Midbrain (tissue), 1 donor: Measurements from ENCODE around the gene ZNF630.
A peak's percentile ranks its signal among the peaks of the same experiment; 100 is the strongest.
"Not testable (repeated sequence)": the region's sequence is repeated elsewhere in the genome, so short reads cannot be mapped to it uniquely, and the experiment has no call there.

Experiments
- DNase-seq: peaks from one replicate; lab custom pipeline; 2025; lab: John Stamatoyannopoulos, UW

The ZNF630 gene

DNA sequence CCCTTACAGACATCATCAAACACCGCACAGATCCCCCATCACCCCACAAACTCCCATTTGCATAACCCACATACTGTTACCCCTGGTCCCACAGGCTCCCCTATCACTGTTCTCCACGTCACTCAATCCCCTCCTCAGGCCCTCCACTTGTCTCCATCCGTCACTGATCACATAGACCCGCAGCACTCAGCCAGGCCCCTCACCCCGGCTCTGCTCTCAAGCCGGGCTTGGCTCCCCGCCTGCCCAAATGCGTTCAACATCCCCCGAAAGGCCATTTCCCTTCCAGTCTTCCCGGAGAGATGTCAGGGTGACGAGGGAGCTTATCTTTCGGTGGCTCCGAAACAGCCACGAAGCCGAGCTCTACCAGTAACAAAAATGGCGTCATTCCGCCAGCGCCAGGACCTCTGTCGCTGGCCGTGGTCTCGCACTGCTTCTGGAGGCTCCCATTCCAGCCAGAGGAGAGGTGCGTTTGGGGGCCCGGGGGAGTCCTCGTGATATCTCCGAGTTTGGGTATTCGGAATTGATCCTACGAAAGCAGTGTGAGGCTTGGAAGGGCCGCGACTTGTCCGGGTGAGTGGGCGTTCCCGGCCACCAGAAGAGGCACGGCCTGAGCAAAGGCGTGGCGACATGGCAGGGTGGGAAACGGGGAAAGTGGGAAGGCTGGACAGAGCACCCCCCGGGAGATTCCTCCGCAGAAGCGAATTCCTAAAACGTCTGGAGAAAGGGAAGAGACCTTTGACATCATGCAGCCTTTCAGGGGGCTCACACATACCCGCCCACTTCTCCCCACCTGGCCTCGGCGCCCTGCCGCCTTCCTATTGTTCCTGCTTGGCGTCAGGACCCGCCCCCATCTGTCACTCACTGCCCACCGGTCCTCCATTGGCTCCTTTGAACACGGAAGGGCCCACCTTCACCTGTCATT is at the start of gene ZNF630:
Gene ZNF630, minus strand, starts transcription at position 577 of the 922 bp plus-strand sequence. CDS start 4,754 bp downstream, outside the sequence.
- peak; percentile 34 for DNase-seq

DNA sequence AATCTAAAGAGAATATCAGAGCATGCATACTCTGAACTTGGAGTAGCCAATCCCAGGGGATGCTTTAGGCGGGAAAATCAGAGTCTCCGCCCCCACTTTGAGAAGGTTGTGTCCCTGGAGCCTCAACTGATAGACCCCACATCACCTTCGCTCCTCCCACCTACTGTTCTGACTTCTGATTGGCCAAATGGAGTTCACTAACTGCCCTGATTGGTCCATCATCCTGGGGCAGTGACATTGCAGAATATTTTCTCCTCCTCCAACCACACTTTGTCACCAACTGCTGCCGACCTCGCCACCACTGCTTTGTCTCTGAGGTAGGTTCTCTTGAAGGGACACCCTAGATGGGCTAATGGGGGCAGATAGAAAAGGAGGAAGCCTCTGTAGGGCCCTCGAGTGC is 36.3 kb upstream of the ZNF630 start:
- DNase-seq = no peak

DNA sequence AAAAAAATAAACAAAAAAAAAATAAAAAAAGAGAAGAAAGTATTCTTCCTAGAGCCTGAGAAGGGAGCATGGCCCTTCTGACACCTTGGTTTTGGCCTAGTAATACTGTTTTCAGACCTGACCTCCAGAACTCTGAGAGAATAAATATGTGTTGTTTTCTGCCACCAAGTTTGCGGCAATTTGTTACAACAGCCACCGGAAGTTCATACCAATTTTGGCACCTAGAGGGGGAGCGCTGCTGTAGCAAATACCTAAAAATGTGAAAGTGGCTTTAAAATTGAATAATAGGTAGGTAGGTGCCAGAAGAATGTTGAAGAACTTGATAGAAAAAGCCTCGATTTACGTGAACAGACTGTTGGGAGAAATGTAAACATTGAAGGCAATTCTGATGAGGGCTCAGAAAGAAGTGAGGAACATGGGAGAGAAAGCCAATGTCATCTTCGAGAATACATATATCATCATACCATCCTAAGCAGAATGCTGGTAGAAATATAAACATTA is 31.5 kb upstream of the ZNF630 start:
- DNase-seq = no peak

DNA sequence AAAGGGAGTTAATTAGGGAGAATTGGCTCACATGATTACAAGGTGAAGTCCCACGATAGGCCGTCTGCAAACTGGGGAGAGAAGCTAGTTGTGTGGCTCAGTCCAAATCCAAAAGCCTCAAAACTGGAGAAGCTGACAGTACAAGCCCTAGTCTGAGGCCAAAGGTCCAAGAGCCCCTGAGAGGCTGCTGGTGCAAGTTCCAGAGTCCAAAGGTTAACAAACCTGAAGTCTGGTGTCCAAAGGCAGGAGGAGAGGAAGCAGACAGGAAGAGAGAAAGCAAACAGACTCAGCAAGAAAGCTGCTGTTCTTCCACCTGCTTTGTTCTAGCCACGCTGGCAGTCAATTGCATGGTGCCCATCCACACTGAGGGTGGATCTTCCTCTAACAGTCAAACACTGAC is 30.0 kb upstream of the ZNF630 start:
- DNase-seq = no peak

DNA sequence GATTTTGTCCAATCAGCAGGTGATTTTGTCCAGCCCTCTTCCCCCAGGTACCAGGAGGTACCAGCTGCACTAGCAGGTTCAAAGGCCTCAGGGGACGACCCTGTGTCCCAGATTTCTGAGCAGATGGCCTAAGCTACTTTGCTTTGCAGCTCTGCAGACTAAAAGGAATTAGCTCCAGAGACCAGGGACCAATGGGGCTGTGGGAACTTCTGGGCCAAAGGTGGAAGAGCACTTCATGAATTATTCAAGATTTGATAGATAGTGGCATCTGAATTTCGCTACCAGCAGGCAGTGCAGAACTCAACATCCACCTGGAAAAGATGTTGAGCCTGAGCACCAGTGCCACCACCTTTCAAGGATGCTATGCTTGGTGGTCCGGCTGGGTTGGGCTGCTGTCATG is 21.1 kb upstream of the ZNF630 start:
- DNase-seq = not testable (repeated sequence)

DNA sequence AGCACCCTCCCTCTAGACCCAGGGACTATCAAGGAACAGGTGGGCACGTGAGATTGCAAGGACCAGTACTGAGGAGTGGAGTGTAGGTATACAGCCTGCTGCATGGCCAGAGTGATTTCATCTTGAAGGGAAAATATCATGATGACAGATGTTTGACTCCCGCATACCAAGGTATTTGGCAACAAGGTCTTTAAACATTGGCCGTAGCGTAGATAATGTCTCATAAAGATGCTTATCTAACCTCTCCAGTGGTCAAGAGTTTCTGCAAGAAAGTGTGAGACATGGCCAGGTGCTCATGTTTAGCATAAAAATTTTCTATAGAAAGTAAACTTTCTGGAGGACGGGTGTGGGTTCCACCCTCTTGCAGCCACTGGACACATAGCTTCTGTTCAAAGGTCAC is 18.7 kb upstream of the ZNF630 start:
- no peak for DNase-seq

DNA sequence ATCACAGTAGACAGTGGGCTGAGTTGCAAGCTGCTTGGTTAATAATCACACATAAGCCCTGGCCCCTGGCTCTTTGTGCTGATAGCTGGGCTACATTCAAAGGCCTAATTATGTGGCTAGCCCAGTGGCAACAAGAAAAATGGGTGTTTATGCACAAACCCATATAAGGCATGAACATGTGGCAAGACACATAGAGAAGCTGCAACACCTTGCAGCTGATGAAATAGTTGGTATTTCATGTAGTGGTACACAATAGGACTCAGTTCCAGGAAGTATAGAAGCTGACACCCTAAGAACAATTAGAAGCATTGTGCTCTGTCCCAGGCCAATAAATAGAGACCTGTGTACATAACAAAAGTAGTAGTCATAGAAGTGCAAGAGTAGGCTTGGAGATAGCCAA is 14.6 kb upstream of the ZNF630 start:
- no peak for DNase-seq

DNA sequence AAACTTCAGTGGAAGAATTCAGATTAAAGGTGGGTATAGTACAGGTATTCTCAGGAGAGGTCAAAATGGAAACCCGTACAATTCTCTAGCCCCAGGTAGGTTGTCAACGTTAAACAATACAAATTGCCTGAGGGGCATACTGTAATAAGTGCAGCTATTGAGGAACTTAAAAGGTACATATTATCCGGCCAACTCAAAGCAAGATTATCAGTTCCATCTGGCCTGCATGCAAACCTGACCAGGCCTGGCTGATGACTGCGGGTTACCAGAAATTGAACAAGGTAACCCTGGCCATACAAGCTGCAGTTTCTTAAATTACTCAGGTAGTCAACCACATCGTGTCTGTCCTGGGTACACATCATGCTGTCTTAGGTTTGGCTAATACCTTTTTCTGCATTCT is 12.3 kb upstream of the ZNF630 start:
- DNase-seq = no peak

DNA sequence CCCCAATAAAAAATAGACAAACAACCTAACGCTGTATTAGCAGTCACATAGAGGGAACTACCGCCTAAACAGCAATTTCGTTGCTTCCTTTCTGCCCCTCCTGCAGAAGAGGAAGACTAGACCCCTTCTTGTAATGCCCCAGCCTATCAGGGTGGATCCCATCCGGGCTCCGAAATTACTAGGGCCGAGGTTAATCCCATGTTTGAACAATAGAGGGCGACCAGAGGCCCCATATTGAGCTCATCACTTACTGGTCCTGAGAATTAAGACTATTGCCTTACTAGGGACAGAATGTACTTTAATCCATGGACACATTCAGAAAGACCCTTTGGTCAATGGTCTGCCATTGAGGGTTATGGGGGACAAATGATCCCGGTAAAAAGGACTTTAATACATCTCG is 11.8 kb upstream of the ZNF630 start:
- DNase-seq = peak; percentile 11

DNA sequence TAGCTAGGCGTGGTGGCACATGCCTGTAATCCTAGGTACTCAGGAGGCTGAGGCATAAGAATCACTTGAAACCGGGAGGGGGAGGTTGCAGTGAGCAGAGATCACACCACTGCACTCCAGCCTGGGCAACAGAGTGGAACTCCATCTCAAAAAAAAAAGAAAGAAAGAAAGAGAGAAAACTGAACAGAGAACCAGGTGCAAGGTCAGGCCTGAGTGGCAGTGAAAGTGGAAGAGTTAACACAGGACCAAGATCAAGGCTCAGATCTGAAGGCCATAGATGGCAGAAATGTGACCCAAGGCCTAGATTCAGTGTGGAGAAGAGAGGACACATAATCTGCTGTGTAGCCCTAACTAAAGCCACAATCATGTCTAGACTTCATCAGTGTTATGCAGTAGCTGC is 4.9 kb upstream of the ZNF630 start:
- no peak for DNase-seq

DNA sequence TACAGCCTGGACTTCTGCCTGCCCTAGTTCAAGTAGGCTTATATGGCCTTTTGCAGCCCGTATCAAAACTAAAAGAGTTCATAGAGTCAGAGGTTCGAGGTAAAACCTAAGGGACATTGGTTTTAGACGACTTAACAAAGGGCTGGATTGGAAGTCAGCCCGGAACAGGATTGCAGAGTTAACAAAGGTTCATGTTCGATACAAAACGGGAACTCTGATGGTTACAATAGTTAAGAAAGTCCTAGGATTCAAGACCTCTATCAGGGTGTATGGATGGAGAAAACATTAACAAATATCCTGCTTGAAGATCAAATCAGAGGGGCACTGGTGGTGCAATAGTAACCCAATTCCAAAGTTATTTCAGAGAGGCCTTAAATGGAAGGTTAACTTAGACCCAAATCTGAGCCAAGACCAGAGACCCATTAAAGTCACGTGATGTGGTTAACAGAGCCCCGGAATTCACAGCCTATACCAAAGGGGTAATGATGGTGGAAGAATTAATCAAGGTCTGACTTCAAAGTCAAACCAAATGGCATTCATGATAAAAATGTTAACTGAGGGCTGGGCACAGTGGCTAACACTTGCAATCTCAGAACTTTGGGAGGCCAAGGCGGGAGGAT is 656 bp upstream of the ZNF630 start:
- no peak for DNase-seq

DNA sequence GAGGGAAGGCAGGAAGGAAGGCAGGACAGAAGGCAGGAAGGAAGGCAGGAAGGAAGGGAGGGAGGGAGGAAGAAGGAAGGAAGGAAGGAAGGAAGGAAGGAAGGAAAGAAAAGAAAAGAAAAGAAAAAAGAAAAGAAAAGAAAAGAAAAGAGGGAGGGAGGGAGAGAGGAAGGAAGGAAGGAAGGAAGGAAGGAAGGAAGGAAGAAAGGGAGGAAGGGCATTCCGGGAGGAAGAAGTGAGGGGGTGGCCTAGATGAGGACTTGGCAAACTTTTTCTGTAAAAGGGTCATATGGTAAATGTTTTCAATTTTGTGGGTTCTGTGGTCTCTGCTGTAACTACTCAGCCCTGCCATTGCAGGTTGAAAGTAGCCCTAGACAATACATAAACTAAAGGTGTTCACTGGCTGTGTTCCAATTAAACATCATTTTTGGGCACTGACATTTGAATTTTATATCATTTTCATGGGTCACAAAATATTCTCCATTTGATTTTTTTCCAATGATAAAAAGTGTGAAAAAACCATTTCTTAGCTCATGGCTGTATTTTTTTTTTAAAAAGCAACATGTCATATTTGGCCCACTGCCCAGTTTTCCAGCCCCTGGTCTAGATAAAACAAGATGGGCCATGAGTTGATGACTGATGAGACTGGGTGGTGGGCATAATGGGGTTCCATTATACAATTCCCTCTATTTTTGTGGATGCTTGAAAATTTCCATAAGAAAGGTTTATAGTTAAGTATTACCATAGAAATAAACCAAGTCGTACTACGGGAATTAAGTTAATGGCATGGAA is 3.1 kb downstream of the ZNF630 start:
- DNase-seq = no peak

DNA sequence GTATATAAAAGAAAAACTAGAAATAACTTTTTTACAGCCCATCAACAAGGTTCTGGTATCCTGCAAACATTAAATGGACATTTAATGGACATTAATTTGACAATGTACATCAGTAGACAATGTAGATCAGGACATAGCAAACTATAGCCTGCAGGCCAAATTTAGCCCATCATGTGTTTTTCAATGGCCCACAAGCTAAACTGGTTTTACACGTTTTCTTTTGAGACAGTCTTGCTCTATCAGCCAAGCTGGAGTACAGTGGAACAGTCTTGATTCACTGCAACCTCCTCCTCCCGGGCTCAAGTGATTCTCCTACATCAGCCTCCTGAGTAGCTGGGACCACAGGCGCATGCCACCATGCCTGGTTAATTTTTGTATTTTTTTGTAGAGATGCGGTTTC is 7.2 kb downstream of the ZNF630 start:
- DNase-seq = no peak

DNA sequence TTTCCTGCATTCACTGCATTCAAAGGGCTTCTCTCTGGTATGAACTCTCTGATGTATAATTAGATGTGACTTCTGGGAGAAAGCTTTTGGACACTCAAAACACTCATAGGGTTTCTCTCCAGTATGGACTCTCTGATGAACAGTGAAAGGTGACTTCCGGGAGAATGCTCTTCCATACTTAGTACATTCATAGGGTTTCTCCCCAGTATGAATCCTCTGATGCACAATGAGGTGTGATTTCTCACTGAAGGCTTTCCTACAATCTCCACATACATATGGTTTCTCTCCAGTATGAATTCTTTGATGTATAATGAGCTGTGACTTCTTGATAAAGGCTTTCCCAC is 12.2 kb downstream of the ZNF630 start:
- no peak for DNase-seq

DNA sequence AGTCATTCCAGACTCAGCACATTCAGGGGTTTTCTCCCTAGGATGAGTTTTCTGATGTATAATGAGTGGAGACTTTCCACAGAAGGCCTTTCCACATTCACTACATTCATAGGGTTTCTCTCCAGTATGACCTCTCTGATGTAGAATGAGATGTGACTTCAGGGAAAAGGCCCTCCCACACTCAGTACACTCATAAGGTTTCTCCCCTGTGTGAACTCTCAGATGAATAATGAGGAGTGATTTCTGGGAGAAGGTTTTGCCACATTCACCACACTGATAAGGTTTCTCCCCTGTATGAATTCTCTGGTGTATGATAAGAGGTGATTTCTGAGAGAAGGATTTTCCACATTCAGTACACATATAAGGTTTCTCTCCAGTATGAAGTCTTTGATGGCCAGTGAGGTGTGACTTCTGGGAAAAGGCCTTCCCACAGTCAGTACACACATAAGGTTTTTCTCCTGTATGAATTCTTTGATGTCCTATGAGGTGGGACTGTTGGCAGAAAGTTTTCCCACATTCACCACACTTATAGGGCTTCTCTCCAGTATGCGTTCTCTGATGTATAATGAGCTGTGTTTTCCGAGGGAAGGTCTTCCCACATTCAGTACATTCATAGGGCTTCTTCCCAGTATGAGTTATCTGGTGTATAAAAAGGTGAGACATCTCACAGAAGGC is 12.7 kb downstream of the ZNF630 start:
- DNase-seq = no peak

DNA sequence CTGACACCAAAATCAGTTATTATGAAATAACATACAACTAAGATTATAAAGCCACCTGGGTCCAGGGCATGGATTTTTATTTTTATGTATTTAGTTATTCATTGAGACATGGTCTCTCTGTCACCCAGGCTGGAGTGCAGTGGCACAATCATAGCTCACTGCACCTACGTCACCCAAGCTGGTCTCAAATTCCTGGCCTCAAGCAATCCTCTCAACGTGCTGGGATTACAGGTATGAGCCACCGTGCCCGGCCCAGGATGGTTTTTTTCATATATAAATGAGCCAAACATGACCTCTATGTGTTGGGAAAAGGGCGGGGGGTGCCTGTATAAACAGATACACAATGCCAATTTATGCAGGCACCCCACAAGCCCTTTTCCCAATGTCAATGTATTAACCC is 24.6 kb downstream of the ZNF630 start:
- DNase-seq = no peak

DNA sequence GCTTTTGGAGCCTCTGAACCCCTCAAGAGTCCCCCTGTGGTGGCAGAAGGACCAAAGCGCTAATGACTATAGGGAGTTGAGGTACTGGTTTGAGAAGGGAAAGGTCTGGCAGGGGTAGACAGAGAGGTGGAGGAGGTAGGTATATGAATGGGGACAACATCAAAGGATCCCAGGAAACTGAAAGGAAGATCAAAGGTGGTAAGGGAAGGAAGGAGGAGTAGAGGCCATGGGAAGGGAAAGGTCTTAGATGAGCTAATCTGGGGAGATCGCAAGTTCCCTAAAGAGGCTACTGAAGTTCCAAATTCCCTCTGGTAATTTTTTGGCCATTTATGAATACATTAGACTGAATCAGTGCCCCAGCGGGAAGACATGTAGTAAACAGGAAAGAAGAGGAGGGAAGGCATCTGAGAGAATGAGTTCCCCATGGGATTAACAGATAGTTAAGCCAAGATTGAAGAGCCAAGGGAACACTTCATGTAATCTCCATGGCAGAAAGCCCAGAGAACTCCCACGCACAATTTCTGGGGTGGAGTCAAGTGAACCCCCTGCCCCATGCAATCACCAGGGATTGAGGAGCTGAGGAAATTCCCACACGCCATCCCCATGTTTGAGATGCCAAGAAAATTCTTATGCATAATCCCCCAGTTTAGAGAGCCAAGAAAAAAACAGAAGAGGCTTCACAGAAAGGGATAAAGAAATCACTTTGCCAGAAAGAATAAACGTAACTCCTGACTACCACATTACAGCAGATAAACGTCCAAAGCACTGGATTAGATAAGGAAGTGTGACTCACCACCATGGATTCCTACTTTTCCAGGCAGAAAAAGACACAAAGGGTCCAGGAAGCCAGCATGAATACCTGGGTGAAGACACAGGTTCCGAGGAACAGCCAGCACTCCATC is 25.8 kb downstream of the ZNF630 start:
- DNase-seq = no peak

DNA sequence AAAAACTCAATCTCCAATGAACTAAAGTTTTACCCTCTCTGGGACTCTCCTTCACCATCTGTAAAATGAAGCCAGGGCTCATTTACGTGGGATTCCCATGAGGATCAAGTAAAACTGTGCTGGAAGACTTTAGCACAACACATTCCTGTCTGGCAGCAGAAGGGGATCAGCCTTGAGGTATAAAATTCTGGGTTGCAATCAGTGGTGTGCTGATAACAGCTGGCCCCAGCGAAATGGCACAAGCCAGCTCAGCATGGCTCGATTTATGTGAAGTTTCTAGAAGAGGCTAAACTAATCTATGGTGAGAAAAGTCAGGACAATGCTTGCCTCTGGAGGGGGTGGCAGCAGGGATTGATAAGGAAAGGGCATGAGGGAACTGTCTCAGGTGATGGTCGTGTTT is 28.4 kb downstream of the ZNF630 start:
- no peak for DNase-seq

DNA sequence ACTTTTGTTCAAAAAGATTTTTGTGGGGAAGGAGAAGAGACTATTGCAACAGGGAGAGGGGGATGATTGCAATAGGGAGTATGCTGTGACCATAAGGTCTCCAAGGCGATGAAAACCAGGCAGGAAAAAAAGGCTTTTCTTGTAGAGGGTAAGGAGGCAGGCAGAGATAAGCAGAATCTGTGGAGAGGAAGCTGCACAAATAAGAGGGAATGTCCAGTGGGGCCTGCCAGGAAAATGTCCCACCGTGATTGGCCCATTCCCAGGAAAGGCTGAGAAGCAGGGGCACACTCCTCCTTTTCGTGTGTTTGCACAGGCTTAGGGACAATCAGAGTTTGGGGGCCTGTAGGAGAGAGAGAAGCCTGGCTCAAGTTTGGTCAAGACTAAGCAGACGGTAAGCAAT is 35.5 kb downstream of the ZNF630 start:
- DNase-seq = no peak

DNA sequence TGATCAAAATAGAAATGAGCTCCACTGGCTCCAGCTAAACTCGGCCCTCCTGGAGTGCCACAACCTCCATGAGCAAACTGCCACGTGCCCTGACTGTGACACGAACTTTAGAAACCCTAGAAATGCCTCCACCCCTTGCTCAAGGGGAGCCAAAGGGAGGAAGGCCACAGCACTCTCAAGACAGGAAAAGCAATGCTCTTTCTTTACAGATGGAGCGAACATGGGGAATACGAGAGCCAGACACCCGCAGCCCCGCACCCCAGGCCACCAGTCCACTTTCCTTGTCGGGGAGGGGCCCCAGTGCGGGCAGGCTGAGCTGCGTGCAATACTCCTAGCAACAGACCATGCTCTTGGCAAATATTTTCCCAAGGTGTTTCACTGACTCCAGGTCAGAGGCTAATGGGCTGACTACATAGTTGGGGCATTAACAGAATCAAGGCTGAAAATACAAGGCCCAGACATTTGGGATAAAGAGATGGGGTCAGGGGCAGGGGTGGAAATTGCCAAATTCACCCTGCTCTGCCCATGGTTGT is 40.7 kb downstream of the ZNF630 start:
- DNase-seq = not testable (repeated sequence)

DNA sequence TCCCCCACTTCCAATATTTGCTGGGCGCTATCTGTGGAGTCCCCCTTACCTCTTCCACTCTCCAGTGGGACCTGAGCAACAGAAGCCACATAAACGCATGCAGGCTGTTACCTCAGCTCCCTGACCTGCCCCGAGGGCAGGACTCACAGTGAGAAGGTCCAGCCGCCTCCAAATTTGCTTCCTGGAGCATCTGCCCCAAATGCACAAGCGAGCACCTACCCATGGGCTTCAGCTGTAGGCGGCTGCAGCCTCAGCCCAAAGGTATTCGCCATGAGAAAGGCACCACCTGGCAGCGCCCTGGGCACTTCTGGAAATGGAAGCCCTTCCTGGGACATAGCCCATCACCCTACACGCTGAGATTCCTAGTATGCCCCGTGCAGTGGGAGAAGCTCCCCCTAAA is 41.2 kb downstream of the ZNF630 start:
- no peak for DNase-seq
